GM21529 (cell line): ENCODE measurements around the gene SLC7A10.
"Not testable (repeated sequence)": the region's sequence is repeated elsewhere in the genome, so short reads cannot be mapped to it uniquely, and the experiment has no call there.

Source experiments
- ATAC-seq: cut with Tn5 transposase; IDR thresholded peaks from one replicate; pipeline ENCODE4 v1.9.1; 2021; ENCODE audit not compliant: unreplicated experiment

Gene SLC7A10

DNA sequence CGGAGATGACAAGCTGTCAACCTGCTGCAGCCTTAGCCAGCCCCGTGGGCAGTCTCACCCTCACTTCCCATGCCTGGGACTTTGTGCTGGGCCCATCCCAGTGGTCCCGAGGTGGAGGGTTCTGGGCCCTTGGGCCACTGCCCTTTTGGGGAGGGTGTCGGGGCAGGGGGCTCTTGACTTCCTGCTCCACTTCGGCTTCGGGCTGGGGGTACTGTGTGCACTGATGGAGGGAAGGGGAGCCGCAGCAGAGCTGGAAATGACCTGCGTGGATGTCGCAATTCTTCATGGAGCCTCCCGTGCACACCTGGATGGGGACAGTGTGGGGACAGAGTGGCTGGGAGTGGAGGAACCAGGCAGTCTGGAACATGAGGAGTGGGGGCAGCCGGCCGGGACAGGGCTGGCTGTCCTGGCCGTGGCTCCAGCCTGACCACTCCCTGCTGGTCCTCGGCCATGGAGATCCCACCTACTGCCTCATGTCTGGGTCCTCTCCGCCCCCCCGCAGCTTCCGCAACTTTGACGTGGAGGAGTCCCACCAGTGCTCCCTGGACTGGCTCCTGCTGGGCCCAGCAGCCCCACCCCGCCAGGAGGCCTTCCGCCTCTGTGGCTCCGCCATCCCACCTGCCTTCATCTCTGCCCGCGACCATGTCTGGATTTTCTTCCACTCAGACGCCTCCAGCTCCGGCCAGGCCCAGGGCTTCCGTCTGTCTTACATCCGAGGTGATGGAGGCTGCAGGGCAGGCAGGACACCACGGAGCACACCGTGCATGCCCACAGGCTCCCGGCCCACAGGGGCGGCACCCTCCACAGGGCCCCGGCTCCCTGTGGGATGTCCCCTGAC lies 21.3 kb downstream of the SLC7A10 start:
- no peak for ATAC-seq

GRCh38 chr19:33203529-33203928 lies 22.1 kb downstream of the SLC7A10 start:
- no peak for ATAC-seq

DNA sequence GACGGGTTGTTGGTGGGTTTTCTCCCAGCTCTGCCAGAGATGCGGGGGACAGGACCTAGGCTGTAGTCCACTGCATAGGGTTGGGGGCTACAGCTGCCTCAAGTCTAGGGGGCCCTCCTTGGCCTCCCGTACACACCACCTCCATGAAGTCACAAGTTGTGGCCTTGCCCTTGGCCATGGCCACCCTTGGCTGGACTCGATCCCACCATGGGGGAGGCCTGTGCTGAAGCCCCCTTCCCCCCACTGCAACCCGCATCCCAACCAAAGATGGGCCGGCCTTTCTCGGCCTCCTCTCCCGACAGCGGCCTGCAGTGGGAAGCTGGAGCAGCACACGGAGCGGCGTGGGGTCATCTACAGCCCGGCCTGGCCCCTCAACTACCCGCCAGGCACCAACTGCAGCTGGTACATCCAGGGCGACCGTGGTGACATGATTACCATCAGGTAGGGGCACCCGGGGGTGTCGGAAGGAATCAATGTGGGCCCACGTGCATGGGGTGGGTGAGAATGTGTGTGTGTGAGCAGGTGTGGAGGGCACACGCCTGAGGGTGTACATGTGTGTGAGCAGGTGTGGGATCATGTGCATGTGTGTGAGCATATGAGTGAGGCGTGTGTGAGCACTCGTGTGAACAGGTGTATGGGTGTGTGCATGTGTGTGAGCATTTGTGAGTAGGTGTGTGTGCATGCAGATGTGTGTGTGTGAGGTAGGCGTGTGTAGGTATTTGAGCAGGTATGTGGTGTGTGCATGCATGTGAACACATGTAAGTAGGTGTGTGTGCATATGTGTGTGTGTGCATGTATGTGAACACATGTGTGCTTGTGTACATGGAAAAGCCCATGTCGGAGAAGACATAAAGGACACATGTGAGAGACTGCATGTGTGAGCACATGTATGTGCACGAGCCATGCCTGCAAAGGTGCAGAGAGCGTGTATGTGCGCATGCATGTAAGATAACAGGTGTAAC lies 22.8 kb downstream of the SLC7A10 start:
- ATAC-seq, result no peak

DNA sequence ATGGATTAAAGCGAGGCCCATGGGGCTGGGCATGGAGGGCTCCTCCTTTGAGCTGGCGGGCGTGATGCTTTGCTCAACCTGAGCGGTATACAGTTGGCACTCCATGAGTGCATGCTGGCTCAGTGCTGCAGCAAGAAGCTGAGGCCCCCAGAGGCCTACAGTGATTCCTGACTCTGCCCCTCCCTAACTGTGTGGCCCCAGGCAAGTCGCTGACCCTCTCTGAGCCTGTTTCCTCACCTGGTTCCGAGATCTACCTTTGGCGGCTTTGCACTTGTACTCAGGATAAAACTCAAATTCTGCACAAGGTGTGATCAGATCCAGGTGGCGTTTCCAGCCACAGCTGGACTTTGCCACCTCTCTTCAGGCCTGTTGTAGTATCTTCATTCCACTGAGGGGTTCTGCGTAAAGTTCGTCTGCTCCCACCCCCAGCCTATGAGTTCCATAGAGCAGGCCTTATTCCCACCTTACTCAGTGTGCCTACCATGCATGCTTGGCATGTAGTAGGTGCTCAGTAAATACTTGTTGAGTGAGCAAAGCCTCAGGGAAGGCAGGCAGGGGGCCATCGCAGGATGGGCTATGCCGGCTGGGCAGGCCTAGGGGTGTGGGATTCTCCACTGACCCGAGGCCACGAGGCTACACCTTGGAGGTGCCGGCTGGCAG lies 23.6 kb downstream of the SLC7A10 start:
- no peak for ATAC-seq

- no peak for ATAC-seq
Observed at GRCh38 chr19:33201473-33201872, 24.2 kb downstream of the SLC7A10 start.

DNA sequence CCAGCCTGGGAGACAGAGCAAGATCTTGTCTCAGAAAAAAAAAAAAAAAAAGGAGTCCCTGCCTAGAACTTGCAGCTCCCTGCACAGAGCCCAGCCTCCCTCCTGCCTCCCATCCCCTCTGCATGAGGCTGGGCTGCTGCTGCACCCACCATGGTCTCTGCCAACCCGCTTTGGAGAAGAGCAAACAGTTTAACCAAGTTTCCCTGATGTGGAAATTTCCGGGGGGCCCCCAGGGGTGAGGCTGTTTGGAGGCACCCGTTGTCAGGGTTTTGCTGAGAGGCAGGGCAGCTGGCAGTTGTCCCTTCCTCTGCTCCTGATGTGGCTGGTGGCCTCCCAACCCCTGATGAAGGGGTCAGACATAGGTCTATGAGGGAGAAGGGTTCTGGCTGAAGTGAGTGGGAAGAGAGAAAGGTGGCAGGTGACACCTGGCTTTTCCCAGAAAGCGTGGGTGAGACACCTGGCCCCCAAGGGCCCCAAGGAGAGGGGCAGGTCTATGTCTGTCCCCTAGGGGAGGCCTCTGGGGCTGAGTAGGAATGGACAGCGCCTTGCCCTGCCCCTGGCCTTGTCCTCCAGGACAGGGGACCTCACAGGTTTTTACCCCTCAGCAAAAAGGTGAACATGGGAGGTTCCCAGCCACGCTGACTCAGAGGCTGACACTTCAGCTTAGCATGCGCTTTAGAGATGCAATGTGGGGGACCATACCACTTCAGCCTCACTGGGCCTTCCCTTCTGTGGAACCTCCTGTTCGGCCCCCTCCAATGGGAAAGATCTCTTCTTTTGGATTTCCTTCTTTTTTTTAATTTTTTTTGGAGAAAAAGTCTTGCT lies 26.0 kb downstream of the SLC7A10 start:
- no peak for ATAC-seq

- no peak for ATAC-seq
Observed at GRCh38 chr19:33198169-33198568, 27.5 kb downstream of the SLC7A10 start.

GRCh38 chr19:33197591-33198000 lies 28.1 kb downstream of the SLC7A10 start:
- no peak for ATAC-seq

- no peak for ATAC-seq
Observed at GRCh38 chr19:33196446-33197193, 29.0 kb downstream of the SLC7A10 start.

DNA sequence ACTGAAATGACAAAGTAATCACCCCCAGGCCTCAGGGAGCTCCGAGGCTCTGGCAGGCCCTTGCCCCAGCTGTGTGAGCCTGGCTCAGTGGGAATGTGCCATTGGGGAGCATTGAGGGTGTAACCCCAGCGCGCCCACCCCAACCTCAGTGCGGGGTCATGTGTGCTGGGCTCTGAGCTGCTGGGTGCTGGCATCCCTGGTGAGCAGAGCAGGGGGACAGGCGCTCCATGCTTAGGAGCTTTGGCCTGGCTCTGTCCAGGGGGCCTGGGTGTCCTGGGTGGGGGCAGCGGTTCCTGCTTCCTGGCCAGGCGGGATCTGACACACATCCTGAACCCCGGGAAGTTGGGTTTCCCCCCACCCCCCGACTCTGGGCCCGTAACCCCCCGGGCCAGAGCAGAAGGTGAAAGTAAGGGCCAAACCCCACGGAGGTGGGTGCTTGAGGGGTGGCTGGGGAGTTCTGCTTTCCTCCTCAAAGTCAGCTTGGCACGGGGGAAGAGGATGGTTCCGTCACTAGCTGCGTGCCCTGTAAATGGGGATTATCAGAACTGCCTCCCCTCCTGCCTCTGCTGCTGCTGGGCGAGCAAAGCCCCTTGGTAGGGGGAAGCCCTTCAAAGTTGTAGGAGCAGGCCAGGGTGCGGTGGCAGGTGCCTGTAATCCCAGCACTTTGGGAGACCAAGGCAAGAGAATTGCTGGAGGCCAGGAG lies 29.9 kb downstream of the SLC7A10 start:
- no peak for ATAC-seq

DNA sequence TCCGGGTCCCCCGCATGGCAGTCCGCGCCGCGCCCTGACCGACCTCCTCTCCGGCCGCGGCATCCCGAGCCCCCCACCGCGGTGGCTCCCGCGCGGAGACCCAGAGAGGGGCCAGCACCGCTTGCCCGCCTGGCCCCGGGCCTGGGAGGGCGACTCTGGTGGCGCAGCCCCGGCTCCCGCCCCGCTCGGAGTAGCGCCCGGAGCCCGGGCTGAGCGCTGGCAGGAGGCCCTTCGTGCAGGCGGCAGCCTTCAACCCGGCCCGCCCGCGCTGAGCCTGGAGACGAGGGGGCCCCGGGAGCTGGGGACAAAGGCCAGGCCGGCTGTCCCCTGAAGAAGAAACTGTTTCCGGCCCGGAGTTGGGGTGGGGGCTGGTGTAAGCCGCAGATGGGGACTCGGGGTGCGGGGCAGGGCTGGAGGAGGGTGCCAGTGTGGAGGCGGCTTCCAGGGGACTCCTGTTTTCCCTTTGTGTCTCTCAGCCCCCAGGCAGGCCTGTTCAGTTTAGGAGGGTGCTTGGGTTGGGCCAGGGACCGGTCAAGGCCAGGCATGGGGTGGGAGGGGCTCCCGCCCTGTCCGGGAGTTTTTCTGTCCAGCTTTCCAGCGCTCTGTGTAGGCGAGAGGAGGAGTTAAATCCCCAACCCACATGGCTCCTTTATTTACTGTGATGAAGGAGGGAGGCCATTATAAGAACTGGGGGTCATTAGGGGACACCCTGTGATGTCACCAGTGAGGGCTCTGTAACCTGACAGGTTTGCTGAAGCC lies 30.6 kb downstream of the SLC7A10 start:
- no peak for ATAC-seq

- ATAC-seq, result no peak
Observed at GRCh38 chr19:33194532-33194885, 31.1 kb downstream of the SLC7A10 start.

- no peak for ATAC-seq
Observed at GRCh38 chr19:33193865-33194362, 31.7 kb downstream of the SLC7A10 start, which contains the start of gene LRP3. LRP3 (plus strand) TSS chr19:33194330; CDS start chr19:33194786, 456 bp downstream.

DNA sequence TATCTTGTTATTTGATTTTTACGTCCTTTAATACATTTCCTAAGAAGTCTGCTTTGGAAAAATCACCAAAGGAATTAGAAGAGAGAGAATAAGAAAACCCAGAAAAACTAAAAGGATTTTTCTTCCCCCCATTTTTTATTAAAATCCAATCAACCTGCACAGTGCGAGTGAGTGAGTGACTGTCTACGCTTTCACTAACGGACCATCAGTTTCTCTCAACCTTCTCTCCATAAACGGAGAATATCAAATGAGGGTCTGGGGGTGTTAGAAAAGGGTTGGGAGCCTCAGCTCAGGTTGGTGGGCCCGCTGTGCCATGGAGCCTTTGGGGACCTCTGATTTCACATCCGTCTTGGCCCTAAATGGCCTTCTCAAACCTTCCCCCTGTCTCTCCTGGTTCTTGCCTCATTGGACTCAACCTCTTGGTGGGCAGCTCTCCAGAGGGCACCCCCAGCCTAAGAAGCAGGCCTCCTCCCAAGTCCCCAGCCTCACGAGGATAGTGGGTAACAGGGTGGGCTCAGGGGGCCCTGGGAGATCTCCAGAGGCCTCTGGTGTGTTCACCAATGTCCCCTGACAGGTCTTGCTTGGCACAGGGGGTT lies 32.3 kb downstream of the SLC7A10 start:
- ATAC-seq, result no peak

DNA sequence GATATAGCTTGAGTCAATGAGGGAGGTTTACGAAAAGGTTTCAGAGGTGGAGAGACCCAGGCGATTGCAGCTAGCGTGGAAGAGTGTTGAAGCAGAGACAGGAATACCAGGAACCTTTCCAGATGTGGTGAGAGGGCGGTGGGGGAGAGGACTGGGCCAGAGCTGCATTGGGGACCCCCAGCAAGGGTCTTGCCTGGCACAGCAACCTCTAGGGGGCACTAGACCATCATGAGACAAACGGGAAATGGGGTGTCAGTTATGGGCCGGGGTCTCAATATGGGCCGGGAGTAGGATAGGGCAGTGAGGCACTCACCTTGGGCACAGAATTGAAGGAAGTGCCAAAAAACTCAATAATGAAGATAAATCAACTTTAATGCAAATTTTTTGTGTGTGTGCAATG lies 33.6 kb downstream of the SLC7A10 start:
- ATAC-seq, result no peak

- ATAC-seq, result no peak
Observed at GRCh38 chr19:33191501-33191900, 34.1 kb downstream of the SLC7A10 start.

- not testable (repeated sequence) for ATAC-seq
Observed at GRCh38 chr19:33191092-33191491, 34.6 kb downstream of the SLC7A10 start.

GRCh38 chr19:33189453-33189852 lies 36.2 kb downstream of the SLC7A10 start:
- no peak for ATAC-seq
